HepG2 (cell line): ENCODE data around the gene MACROD2. TPM values are rescaled to one million over a fixed set of nuclear protein-coding genes. Genes with fewer than 3 reads are reported as not detected.

Experiments
- ATAC-seq: fragments of 200-7000 bp; cut with Tn5 transposase; 3 replicates; pipeline ENCODE4 v1.9.1; 2020; ENCODE audit warnings: mild to moderate bottlenecking, moderate library complexity
- BruUV-seq: library from RNA; stranded (reverse); fragments of 400-500 nt; replicated peaks from 2 replicates; lab custom pipeline; 2021; lab: Mats Ljungman, UMichigan
- CTCF ChIA-PET: fragments of 300-600 bp; formaldehyde crosslinking; extraction: SDS; loops from one replicate; lab custom pipeline; 2021; ENCODE audit warnings: low total read pairs, inconsistent platforms, low intra/inter-chr PET ratio; lab: Yijun Ruan, JAX
- POLR2A ChIA-PET: fragments of 350-600 bp; sonication (Branson Sonifier 250); formaldehyde crosslinking; loops from one replicate; lab custom pipeline; 2020; ENCODE audit warnings: antibody characterized with exemption, inconsistent platforms; lab: Yijun Ruan, JAX
- DNase-seq: peaks from one replicate; pipeline ENCODE4 v3.0.0-alpha.2; 2015; ENCODE audit warnings: low spot score
- FAIRE-seq: peaks from 3 replicates; lab custom pipeline; 2011; peaks lifted over from hg19 to GRCh38; lab: Jason Lieb, UNC
- H2AFZ ChIP-seq: one replicate; pipeline ENCODE4 v1.6.1; 2011; ENCODE audit warnings: low read length, inconsistent platforms
- H3K27ac ChIP-seq: fragments of 300-600 bp; 3 replicates; pipeline ENCODE4 v1.8.0; 2011; ENCODE audit warnings: mixed run types, mild to moderate bottlenecking, mixed read lengths, low read length, inconsistent platforms; ENCODE audit not compliant: insufficient read depth; ENCODE audit errors: extremely low read length
- H3K27me3 ChIP-seq, 2 experiments: fragments of 200-600 bp in 1 of 2; 2 replicates in 1 of 2; 3 replicates in 1 of 2; pipeline versions ENCODE4 v1.6.0 to v1.8.0; 2011; ENCODE audit warnings: low read length in 2 of 2, mild to moderate bottlenecking in 2 of 2, moderate library complexity in 2 of 2, inconsistent platforms in 1 of 2; ENCODE audit not compliant: insufficient read depth in 2 of 2, control insufficient read depth in 1 of 2
- H3K36me3 ChIP-seq, 2 experiments: fragments of 200-600 bp in 1 of 2; replicated peaks in 1 of 2; 2 replicates in 1 of 2; 3 replicates in 1 of 2; pipeline versions ENCODE4 v1.5.1 to v1.8.0; 2011; ENCODE audit warnings: low read length in 2 of 2, inconsistent platforms in 1 of 2; ENCODE audit not compliant: insufficient read depth in 2 of 2, control insufficient read depth in 1 of 2
- H3K4me1 ChIP-seq: 2 replicates; pipeline ENCODE4 v1.5.1; 2012; ENCODE audit warnings: low read length, inconsistent platforms; ENCODE audit not compliant: insufficient read depth
- H3K4me2 ChIP-seq: 2 replicates; pipeline ENCODE4 v1.6.0; 2011; ENCODE audit warnings: low read depth, low read length, inconsistent platforms
- H3K4me3 ChIP-seq, 3 experiments: fragments of 200-600 bp in 1 of 3; sonication (generic), shearing (Covaris generic) in 1 of 3; replicated peaks in 1 of 3; 2 replicates each; pipeline ENCODE4 v1.5.1; 2011 to 2016; ENCODE audit warnings: low read length in 3 of 3, inconsistent platforms in 2 of 3, low read depth in 2 of 3, mild to moderate bottlenecking in 2 of 3, control low read depth in 1 of 3, mixed read lengths in 1 of 3; ENCODE audit not compliant: insufficient read depth in 1 of 3
- H3K79me2 ChIP-seq: one replicate; pipeline ENCODE4 v1.6.1; 2011; ENCODE audit warnings: low read length, inconsistent platforms; ENCODE audit not compliant: insufficient read depth
- H3K9ac ChIP-seq: 2 replicates; pipeline ENCODE4 v1.6.0; 2011; ENCODE audit warnings: mild to moderate bottlenecking, low read depth, low read length, inconsistent platforms; ENCODE audit not compliant: insufficient read depth
- H3K9me3 ChIP-seq: 2 replicates; pipeline ENCODE4 v1.5.1; 2012; ENCODE audit warnings: mild to moderate bottlenecking, low read length
- H4K20me1 ChIP-seq: 2 replicates; pipeline ENCODE4 v1.6.0; 2011; ENCODE audit warnings: inconsistent platforms, mild to moderate bottlenecking, low read length, moderate library complexity; ENCODE audit not compliant: insufficient read depth
- KLF6 ChIP-seq: IDR thresholded peaks from 2 replicates; pipeline ENCODE4 v1.8.0; 2016; ENCODE audit warnings: missing biosample characterization, missing genetic modification reagents
- POLR2G ChIP-seq: fragments of 200-400 bp; formaldehyde crosslinking; IDR thresholded peaks from 2 replicates; pipeline ENCODE4 v1.6.1; 2018; ENCODE audit warnings: mild to moderate bottlenecking, low read depth, low read length, moderate library complexity
- SIN3A ChIP-seq: IDR thresholded peaks from 2 replicates; pipeline ENCODE4 v1.6.1; 2011; ENCODE audit warnings: low read depth, mild to moderate bottlenecking, control low read depth, low read length, borderline replicate concordance
- SP4 ChIP-seq: sonication (generic); formaldehyde crosslinking; IDR thresholded peaks from 2 replicates; pipeline ENCODE4 v1.8.1; 2023; ENCODE audit warnings: mild to moderate bottlenecking, missing genetic modification reagents
- ZMAT3 ChIP-seq: sonication (generic); formaldehyde crosslinking; conservative IDR thresholded peaks from 2 replicates; pipeline ENCODE4 v1.7.0; 2021; ENCODE audit warnings: missing genetic modification reagents
- WGBS: methylation state at CpG from one replicate; pipeline ENCODE4 v1.1.6; 2017; ENCODE audit warnings: low lambda C conversion rate; 5-methylcytosine and 5-hydroxymethylcytosine counted together
- in situ Hi-C: cut with HindIII; loops from 2 replicates; pipeline ENCODE4 v1.10.0; 2017; ENCODE audit warnings: low pct_unique_long_range_greater_than_20kb; ENCODE audit not compliant: extremely low pct_ligation_motif_present
- intact Hi-C: fragments of 100-400 bp; cut with micrococcal nuclease; formaldehyde crosslinking; loops from one replicate; pipeline ENCODE4 v1.10.0; 2022; ENCODE audit not compliant: unreplicated experiment
- polyA plus RNA-seq, 8 experiments: library from polyadenylated mRNA; depleted of rRNA in 3 of 8; stranded (reverse) in 7 of 8; unstranded in 1 of 8; fragments of >200 nt; fragmentation: Illumina TruSeq in 4 of 8; extraction: Trizol in 4 of 8; gene quantifications; 2 replicates each; pipeline versions ENCODE4 v1.2.1 to v1.2.3, GENCODE V29; 2011 to 2016; ENCODE audit warnings: low read depth in 4 of 8, missing spikeins in 1 of 8, mixed read lengths in 1 of 8; ENCODE audit not compliant: insufficient read depth in 1 of 8
- total RNA-seq, 5 experiments: library from RNA; depleted of rRNA; stranded (reverse); fragments of >200 nt; fragmentation: Illumina TruSeq; extraction: Trizol; gene quantifications; 2 replicates each; pipeline ENCODE4 v1.2.3, GENCODE V29; 2016; ENCODE audit warnings: low read depth in 1 of 5
- TF ChIP-seq, protein P1 (sequence below): sonication (generic); formaldehyde crosslinking; IDR thresholded peaks from 2 replicates; pipeline ENCODE4 v1.5.0; 2020; ENCODE audit warnings: missing genetic modification reagents

Gene MACROD2
- total and polyA plus RNA-seq, 2 of the 13 experiments (the other 11 are each of a cell fraction or from before 2014, with no cell fraction given) = 0.13 to 0.51 TPM

DNA sequence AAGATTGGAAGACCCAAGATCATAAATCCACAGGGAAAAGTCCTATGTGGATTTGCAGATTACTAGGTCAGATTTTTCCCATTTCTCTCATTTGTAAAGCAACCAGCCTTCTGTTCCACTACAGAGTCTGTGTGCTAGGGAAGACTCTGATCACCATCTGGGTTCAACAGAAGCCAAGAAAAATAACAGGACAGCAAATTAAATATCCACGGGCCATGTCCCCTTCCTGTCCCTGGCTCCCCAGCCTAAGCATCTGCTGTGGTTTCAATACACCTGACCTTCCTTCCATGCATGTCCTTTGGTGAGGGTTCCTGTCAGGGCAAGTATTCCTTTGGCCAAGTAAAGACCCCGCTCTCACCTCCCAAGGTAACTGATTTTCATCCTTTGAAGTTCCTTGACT, 2019.1 kb downstream of the MACROD2 start:
- Histone ChIP-seq H3K27ac (no peak overlapping the region), H3K79me2 (no peaks in the 10 kb centered on the region), H3K4me3 (no peak overlapping the region), H3K27me3 (no peaks in the 10 kb centered on the region), H3K9ac (no peak overlapping the region), H3K36me3 (no peaks in the 10 kb centered on the region), H3K4me1 (no peaks in the 10 kb centered on the region), H3K9me3 (peaks cover 75% of the 10 kb centered on the region), H4K20me1 (no peaks in the 10 kb centered on the region), H2AFZ (no peak overlapping the region), H3K4me2 (no peak overlapping the region)
- BruUV-seq = no TSS peak
- intact Hi-C loops (no loop called here), in situ Hi-C loops (no loop called here)
- no peak for TF ChIP-seq KLF6 (CRISPR knock-in tag)
- TF ChIP-seq SIN3A = no peak
- no peak for TF ChIP-seq ZMAT3 (CRISPR knock-in tag)
- no peak for TF ChIP-seq SP4 (CRISPR knock-in tag)
- DNase-seq (no peak), ATAC-seq (no peak), FAIRE-seq (no peak)
- ChIA-PET POLR2A (no interaction called here), CTCF (no interaction called here)
- 7% methylated on average over 2 of the region's 2 CpGs for WGBS

- ATAC-seq = no peak
- Histone ChIP-seq H3K4me2 (no peak overlapping the region), H3K4me3 (no peak overlapping the region), H3K27me3 (no peaks in the 10 kb centered on the region), H3K79me2 (no peaks in the 10 kb centered on the region), H4K20me1 (no peaks in the 10 kb centered on the region), H3K4me1 (no peaks in the 10 kb centered on the region), H3K36me3 (no peaks in the 10 kb centered on the region), H3K9me3 (peaks cover 75% of the 10 kb centered on the region), H3K9ac (no peak overlapping the region), H3K27ac (no peak overlapping the region), H2AFZ (no peak overlapping the region)
- WGBS = 0% methylated on average over 1 of the region's 1 CpG
- in situ Hi-C loops (no loop called here), intact Hi-C loops (no loop called here)
- no peak for FAIRE-seq
- no TSS peak for BruUV-seq
- ChIA-PET POLR2A (no interaction called here), CTCF (no interaction called here)
- no peak for TF ChIP-seq POLR2G
- TF ChIP-seq, protein P1, sequence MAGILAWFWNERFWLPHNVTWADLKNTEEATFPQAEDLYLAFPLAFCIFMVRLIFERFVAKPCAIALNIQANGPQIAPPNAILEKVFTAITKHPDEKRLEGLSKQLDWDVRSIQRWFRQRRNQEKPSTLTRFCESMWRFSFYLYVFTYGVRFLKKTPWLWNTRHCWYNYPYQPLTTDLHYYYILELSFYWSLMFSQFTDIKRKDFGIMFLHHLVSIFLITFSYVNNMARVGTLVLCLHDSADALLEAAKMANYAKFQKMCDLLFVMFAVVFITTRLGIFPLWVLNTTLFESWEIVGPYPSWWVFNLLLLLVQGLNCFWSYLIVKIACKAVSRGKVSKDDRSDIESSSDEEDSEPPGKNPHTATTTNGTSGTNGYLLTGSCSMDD (CRISPR knock-in tag) = no peak
- DNase-seq = no peak
These were observed 2022.3 kb downstream of the MACROD2 start for GRCh38 chr20:16017656-16018055.
